Thyroid gland (tissue), 4 donors: ENCODE measurements around the gene EIF2S2. TPM values are rescaled to one million over a fixed set of nuclear protein-coding genes. Genes with fewer than 3 reads are reported as not detected.

Experiments
- DNase-seq, 2 donors: peaks; one replicate each; pipeline ENCODE4 v3.0.0-alpha.2; 2019
- H3K27ac ChIP-seq, 3 donors: fragments of 200-600 bp; sonication (generic); 1 replicate in 2 of 3; 2 replicates in 1 of 3; pipeline ENCODE4 v1.5.1; 2016 to 2019; ENCODE audit warnings: mild to moderate bottlenecking in 1 of 3, moderate library complexity in 1 of 3
- H3K27me3 ChIP-seq: fragments of 200-600 bp; sonication (generic); one replicate; pipeline ENCODE4 v1.5.1; 2019
- H3K36me3 ChIP-seq, 2 donors: fragments of 200-600 bp; sonication (generic); one replicate each; pipeline ENCODE4 v1.5.1; 2016 to 2019
- H3K4me1 ChIP-seq, 2 donors: fragments of 200-600 bp; sonication (generic); one replicate each; pipeline ENCODE4 v1.5.1; 2017 to 2019
- H3K4me3 ChIP-seq, 3 donors: fragments of 200-600 bp; sonication (generic); replicated peaks in 1 of 3; 1 replicate in 2 of 3; 2 replicates in 1 of 3; pipeline ENCODE4 v1.5.1; 2016; ENCODE audit warnings: mild to moderate bottlenecking in 1 of 3
- H3K9me3 ChIP-seq: fragments of 200-600 bp; sonication (generic); one replicate; pipeline ENCODE4 v1.5.1; 2017
- CTCF ChIP-seq, 6 experiments: fragments of 200-600 bp in 3 of 6; fragments of 450-650 bp in 3 of 6; sonication (generic) in 3 of 6; IDR thresholded peaks; one replicate each; pipeline ENCODE4 v1.5.1; 2016 to 2019; ENCODE audit warnings: antibody characterized with exemption in 6 of 6, mild to moderate bottlenecking in 2 of 6, inconsistent platforms in 1 of 6, moderate library complexity in 1 of 6
- POLR2A ChIP-seq, 2 donors: fragments of 450-650 bp; IDR thresholded peaks; one replicate each; pipeline ENCODE4 v1.6.1; 2017; ENCODE audit warnings: antibody characterized with exemption in 2 of 2, mild to moderate bottlenecking in 2 of 2, moderate library complexity in 1 of 2
- WGBS, 2 donors: methylation state at CpG; one replicate each; pipeline ENCODE4 v1.1.5; 2017; 5-methylcytosine and 5-hydroxymethylcytosine counted together
- intact Hi-C: fragments of 100-400 bp; cut with DNase I; formaldehyde crosslinking; loops from one replicate; pipeline ENCODE4 v1.15.1; 2023
- total RNA-seq, 4 donors: library from RNA; depleted of rRNA; stranded (reverse); fragments of >200 nt; gene quantifications; one replicate each; pipeline ENCODE4 v1.2.3, GENCODE V29; 2016

The EIF2S2 gene
- total RNA-seq, 4 donors from 2014 or later = 34.1 to 50.5 (median 42.6) TPM

GRCh38 chr20:34099675-34100074, 12.4 kb downstream of the EIF2S2 start:
- Histone ChIP-seq H3K36me3 (peaks cover 71 to 90% of the 10 kb centered on the region in 2 donors), H3K4me3 (no peak overlapping the region), H3K9me3 (no peaks in the 10 kb centered on the region), H3K27me3 (no peaks in the 10 kb centered on the region), H3K27ac (no peak overlapping the region), H3K4me1 (no peaks in the 10 kb centered on the region)
- TF ChIP-seq POLR2A (IDR thresholded peaks at IDR 0.05) (no peak), CTCF (IDR thresholded peaks at IDR 0.05) (no peak)
- no peak for DNase-seq
- intact Hi-C loops = no loop called here
- 87 to 95% methylated on average over 5 of the region's 5 CpGs for WGBS, 2 donors

- no peak overlapping the region for H3K4me3 ChIP-seq
- 84 to 90% methylated on average over 3 of the region's 3 CpGs for WGBS, 2 donors
- no peaks in the 10 kb centered on the region for H3K27me3 ChIP-seq
- no peaks in the 10 kb centered on the region for H3K9me3 ChIP-seq
- intact Hi-C loops = no loop called here
- no peak for DNase-seq
- H3K36me3 ChIP-seq = peaks cover 74 to 81% of the 10 kb centered on the region in 2 donors
- TF ChIP-seq CTCF (IDR thresholded peaks at IDR 0.05) (no peak), POLR2A (IDR thresholded peaks at IDR 0.05) (no peak)
- no peak overlapping the region for H3K27ac ChIP-seq
- no peaks in the 10 kb centered on the region for H3K4me1 ChIP-seq
These were observed 13.5 kb downstream of the EIF2S2 start for GRCh38 chr20:34098570-34098969.

- WGBS, 2 donors = 89 to 92% methylated on average over 9 of the region's 9 CpGs
- no peak for TF ChIP-seq CTCF (IDR thresholded peaks at IDR 0.05)
- no peak for TF ChIP-seq POLR2A (IDR thresholded peaks at IDR 0.05)
- Histone ChIP-seq H3K27me3 (no peaks in the 10 kb centered on the region), H3K4me1 (no peaks in the 10 kb centered on the region), H3K36me3 (peaks cover 73 to 81% of the 10 kb centered on the region in 2 donors), H3K27ac (no peak overlapping the region), H3K9me3 (no peaks in the 10 kb centered on the region), H3K4me3 (no peak overlapping the region)
- no peak for DNase-seq
- intact Hi-C loops = no loop called here
These were observed 15.2 kb downstream of the EIF2S2 start for GRCh38 chr20:34096699-34097444.

- no peak for TF ChIP-seq CTCF (IDR thresholded peaks at IDR 0.05)
- intact Hi-C loops = no loop called here
- peaks cover 4 to 5% of the 10 kb centered on the region in 2 donors for H3K4me1 ChIP-seq
- no peaks in the 10 kb centered on the region for H3K27me3 ChIP-seq
- DNase-seq = no peak
- H3K36me3 ChIP-seq = peaks cover 66 to 73% of the 10 kb centered on the region in 2 donors
- no peak overlapping the region for H3K27ac ChIP-seq
- H3K4me3 ChIP-seq = no peak overlapping the region
- H3K9me3 ChIP-seq = no peaks in the 10 kb centered on the region
These were observed 16.2 kb downstream of the EIF2S2 start for GRCh38 chr20:34095825-34096224.

- DNase-seq = no peak
- no peak for TF ChIP-seq POLR2A (IDR thresholded peaks at IDR 0.05)
- TF ChIP-seq CTCF (IDR thresholded peaks at IDR 0.05) = no peak
- WGBS, 2 donors = 98 to 99% methylated on average over 2 of the region's 2 CpGs
- Histone ChIP-seq H3K9me3 (no peaks in the 10 kb centered on the region), H3K4me1 (peaks cover 20 to 25% of the 10 kb centered on the region in 2 donors), H3K4me3 (no peak overlapping the region), H3K36me3 (peaks cover 59 to 64% of the 10 kb centered on the region in 2 donors), H3K27me3 (no peaks in the 10 kb centered on the region), H3K27ac (no peak overlapping the region)
- intact Hi-C loops = no loop called here
These were observed 18.1 kb downstream of the EIF2S2 start for GRCh38 chr20:34093895-34094294.
